Subcutaneous preadipocyte (primary cell): ENCODE results near the gene DERL3. TPM values are rescaled to one million over a fixed set of nuclear protein-coding genes. Genes with fewer than 3 reads are reported as not detected.

Experiments used
- small RNA-seq: library from RNA; depleted of rRNA; stranded (forward); fragments of <200 nt; gene quantifications from one replicate; pipeline ENCODE3, GENCODE V24; 2012
- total RNA-seq: library from RNA; depleted of rRNA; stranded (reverse); fragments of >200 nt; gene quantifications from 2 replicates; pipeline ENCODE4 v1.2.3, GENCODE V29; 2012

The DERL3 gene
- 0.37 and 1.6 TPM in 2 replicates for total RNA-seq

DNA sequence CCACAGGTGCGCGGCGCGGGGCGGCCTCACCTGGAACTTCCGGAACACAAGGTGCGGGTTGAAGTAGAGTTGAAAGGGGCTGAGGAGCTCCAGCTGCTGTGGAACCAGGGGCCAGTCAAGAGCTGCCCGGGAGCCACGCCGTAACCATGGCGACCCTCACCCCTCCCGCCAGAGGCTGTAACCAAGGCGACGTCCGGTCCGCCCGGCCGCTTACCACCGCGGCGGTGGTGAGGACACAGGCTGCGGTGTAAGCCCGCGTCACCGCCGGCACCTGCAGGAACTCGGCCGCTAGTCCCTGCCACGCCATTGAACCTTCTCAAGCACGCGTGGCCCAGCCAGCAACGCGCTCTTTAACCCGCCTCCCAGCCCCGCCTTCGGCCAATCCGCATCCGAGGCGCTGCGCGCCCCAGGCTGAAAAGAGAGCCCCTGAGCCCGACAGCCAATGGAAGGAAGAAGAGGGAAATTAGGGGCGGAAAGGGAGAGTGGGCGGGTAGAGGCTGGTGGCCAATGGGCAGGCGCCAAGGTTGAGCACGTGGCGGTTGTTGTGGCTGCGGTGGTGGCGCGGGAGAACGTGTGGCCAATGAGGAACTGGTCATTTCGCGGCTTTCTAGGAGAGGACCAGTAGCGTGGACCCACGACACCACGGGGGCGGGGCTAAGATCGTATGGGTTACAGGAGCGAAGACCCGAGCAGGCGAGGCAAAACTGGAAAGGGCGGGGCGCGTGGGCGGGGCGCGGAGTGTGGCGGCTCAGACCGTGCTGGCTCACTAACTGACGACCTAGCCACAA is at the start of gene DERL3:
TSS of gene DERL3 (minus strand) at position 326 of the 788 bp plus-strand sequence. CDS start at position 307, 19 bp downstream.

GRCh38 chr22:23857606-23858483 is 19.0 kb upstream of the DERL3 start, which contains the start of gene SLC2A11:
SLC2A11 (plus strand) TSS chr22:23857875; CDS start chr22:23858000, 125 bp downstream.

DNA sequence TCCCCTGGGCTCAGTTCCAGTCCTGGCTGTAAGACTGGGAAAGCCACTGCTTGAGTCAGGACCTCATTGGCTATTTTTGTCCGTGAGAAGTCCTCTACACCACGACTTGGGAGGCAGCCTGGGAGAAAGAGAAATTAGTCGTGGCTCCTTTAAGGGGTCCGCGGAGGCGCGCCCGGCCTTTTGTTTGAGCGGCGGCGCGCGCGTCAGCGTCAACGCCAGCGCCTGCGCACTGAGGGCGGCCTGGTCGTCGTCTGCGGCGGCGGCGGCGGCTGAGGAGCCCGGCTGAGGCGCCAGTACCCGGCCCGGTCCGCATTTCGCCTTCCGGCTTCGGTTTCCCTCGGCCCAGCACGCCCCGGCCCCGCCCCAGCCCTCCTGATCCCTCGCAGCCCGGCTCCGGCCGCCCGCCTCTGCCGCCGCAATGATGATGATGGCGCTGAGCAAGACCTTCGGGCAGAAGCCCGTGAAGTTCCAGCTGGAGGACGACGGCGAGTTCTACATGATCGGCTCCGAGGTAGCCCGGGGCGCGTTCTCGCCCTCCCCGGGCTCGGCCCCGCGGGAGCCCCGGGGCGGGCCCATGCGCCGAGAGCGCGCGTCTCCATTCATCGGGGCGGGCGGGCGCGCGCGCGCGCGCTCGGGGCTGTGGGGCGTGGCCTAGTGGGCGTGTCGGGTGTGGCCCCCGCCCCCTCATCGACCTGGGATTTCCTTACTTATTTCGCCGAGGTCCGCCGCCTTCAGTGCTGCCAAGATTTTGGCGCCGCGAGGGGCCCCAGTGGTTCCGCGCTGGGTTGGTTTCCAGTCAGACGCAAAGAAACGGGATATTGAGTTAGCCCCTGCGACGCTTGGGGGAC is 51.8 kb downstream of the DERL3 start, which contains the start of gene SMARCB1:
TSS of gene SMARCB1 (plus strand) at position 215 of the 848 bp plus-strand sequence. CDS start at position 419, 204 bp downstream.

Small RNA genes lying within 50 kb of the gene (small RNA-seq; reads per million reads assigned to genes)
- gene RN7SL268P: not detected

Other genes with a start within 250 kb of the DERL3 start
- gene DRICH1, start 206.7 kb downstream of the DERL3 start, total RNA-seq: under 0.01 TPM in 1 of 2 replicates, not detected in the other
- not detected in 2 replicates for gene RGL4, start 148.0 kb downstream of the DERL3 start, total RNA-seq
- gene ZNF70, start 87.9 kb downstream of the DERL3 start, total RNA-seq: 3.3 and 4.9 TPM in 2 replicates
- not detected in 2 replicates for gene VPREB3, start 84.6 kb downstream of the DERL3 start, total RNA-seq
- gene C22orf15, start 76.0 kb downstream of the DERL3 start, total RNA-seq: not detected in 2 replicates
- gene CHCHD10, start 71.0 kb downstream of the DERL3 start, total RNA-seq: 1.1 and 10.9 TPM in 2 replicates
- 2.9 and 3.3 TPM in 2 replicates for gene MMP11, start 66.2 kb downstream of the DERL3 start, total RNA-seq
- 53.0 and 58.8 TPM in 2 replicates for gene SMARCB1, start 52.0 kb downstream of the DERL3 start, total RNA-seq
- 6.2 and 6.3 TPM in 2 replicates for gene SLC2A11, start 18.9 kb upstream of the DERL3 start, total RNA-seq
- gene MIF, start 55.4 kb upstream of the DERL3 start, total RNA-seq: 204 and 431 TPM in 2 replicates
- gene GSTT2B, start 122.2 kb upstream of the DERL3 start, total RNA-seq: 0.39 and 8.5 TPM in 2 replicates
- 3.7 TPM in 2 replicates for gene DDTL, start 127.9 kb upstream of the DERL3 start, total RNA-seq
- 99.7 and 132 TPM in 2 replicates for gene DDT, start 135.4 kb upstream of the DERL3 start, total RNA-seq
- 0.73 TPM in 1 of 2 replicates, not detected in the other for gene GSTT2, start 141.1 kb upstream of the DERL3 start, total RNA-seq
- not detected in 2 replicates for gene GSTT4, start 166.4 kb upstream of the DERL3 start, total RNA-seq
- gene CABIN1, start 172.3 kb upstream of the DERL3 start, total RNA-seq: 55.5 and 63.1 TPM in 2 replicates